ENCODE measurements around the gene LTBP3. TPM values are rescaled to one million over a fixed set of nuclear protein-coding genes. Genes with fewer than 3 reads are reported as not detected.

Gene LTBP3
- total and polyA plus RNA-seq, 2 of the 13 experiments (the other 11 are each of a cell fraction or from before 2014, with no cell fraction given): 12.2 to 68.1 TPM

DNA sequence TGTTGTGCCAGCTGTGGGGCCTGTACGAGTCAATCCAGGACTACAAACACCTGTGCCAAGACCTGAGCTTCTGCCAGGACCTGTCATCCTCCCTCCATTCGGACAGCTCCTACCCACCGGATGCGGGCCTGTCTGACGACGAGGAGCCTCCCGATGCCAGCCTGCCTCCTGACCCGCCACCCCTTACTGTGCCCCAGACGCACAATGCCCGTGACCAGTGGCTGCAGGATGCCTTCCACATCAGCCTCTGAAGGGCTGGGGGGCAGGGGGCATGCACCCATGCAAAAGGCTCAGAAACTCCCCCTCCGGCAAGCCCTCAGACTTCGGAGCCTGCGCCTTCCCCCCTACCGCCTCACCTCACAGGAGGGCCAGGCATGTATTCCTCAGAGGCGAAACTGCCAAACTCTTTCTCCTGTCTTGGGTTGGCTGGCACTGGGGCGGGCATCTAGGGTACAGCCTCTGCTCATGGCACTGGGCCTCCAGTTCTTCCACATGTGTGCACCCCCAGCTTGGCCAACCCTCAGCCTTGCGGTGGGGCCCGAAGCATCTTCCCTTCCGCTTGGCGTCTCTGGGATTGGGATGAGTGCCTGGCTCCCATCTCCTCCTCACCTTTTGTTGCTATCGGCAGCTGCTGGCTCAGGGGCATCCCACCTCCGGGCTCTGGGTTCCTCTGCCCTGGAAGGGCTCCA lies 15.4 kb upstream of the LTBP3 start (continued):
- TF ChIP-seq, protein P1, sequence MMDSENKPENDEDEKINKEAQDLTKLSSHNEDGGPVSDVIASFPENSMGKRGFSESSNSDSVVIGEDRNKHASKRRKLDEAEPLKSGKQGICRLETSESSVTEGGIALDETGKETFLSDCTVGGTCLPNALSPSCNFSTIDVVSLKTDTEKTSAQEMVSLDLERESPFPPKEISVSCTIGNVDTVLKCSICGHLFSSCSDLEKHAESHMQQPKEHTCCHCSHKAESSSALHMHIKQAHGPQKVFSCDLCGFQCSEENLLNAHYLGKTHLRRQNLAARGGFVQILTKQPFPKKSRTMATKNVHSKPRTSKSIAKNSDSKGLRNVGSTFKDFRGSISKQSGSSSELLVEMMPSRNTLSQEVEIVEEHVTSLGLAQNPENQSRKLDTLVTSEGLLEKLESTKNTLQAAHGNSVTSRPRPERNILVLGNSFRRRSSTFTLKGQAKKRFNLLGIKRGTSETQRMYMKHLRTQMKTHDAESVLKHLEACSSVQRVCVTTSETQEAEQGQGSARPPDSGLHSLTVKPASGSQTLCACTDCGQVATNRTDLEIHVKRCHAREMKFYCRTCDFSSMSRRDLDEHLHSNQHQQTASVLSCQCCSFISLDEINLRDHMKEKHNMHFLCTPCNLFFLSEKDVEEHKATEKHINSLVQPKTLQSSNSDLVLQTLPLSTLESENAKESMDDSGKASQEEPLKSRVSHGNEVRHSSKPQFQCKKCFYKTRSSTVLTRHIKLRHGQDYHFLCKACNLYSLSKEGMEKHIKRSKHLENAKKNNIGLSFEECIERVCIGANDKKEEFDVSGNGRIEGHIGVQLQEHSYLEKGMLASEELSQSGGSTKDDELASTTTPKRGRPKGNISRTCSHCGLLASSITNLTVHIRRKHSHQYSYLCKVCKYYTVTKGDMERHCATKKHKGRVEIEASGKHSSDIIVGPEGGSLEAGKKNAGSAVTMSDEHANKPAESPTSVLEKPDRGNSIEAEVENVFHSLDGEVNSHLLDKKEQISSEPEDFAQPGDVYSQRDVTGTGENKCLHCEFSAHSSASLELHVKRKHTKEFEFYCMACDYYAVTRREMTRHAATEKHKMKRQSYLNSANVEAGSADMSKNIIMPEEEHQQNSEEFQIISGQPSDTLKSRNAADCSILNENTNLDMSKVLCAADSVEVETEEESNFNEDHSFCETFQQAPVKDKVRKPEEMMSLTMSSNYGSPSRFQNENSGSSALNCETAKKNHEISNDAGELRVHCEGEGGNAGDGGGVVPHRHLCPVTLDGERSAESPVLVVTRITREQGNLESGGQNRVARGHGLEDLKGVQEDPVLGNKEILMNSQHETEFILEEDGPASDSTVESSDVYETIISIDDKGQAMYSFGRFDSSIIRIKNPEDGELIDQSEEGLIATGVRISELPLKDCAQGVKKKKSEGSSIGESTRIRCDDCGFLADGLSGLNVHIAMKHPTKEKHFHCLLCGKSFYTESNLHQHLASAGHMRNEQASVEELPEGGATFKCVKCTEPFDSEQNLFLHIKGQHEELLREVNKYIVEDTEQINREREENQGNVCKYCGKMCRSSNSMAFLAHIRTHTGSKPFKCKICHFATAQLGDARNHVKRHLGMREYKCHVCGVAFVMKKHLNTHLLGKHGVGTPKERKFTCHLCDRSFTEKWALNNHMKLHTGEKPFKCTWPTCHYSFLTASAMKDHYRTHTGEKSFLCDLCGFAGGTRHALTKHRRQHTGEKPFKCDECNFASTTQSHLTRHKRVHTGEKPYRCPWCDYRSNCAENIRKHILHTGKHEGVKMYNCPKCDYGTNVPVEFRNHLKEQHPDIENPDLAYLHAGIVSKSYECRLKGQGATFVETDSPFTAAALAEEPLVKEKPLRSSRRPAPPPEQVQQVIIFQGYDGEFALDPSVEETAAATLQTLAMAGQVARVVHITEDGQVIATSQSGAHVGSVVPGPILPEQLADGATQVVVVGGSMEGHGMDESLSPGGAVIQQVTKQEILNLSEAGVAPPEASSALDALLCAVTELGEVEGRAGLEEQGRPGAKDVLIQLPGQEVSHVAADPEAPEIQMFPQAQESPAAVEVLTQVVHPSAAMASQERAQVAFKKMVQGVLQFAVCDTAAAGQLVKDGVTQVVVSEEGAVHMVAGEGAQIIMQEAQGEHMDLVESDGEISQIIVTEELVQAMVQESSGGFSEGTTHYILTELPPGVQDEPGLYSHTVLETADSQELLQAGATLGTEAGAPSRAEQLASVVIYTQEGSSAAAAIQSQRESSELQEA (CRISPR knock-in tag; IDR thresholded peaks at IDR 0.05; ENCODE audit: not compliant biosample characterization): no peak
- TF ChIP-seq SIN3B (IDR thresholded peaks at IDR 0.05; ENCODE audit: low read length) (no peak), RBM39 (IDR thresholded peaks at IDR 0.05; ENCODE audit: low read depth, low read length, poor library complexity, severe bottlenecking) (peak; percentile 31), ZNF709 (CRISPR knock-in tag; IDR thresholded peaks at IDR 0.05) (no peak), FOXP4 (CRISPR knock-in tag; IDR thresholded peaks at IDR 0.05) (no peak), ZMAT3 (CRISPR knock-in tag; conservative IDR thresholded peaks at IDR 0.05) (no peak), HOXA7 (CRISPR knock-in tag; IDR thresholded peaks at IDR 0.05) (no peak), MEIS1 (CRISPR knock-in tag; IDR thresholded peaks at IDR 0.05; ENCODE audit: borderline replicate concordance) (no peak), ZNF281 (CRISPR knock-in tag; IDR thresholded peaks at IDR 0.05; ENCODE audit: borderline replicate concordance) (no peak)
- TF ChIP-seq, protein P2, sequence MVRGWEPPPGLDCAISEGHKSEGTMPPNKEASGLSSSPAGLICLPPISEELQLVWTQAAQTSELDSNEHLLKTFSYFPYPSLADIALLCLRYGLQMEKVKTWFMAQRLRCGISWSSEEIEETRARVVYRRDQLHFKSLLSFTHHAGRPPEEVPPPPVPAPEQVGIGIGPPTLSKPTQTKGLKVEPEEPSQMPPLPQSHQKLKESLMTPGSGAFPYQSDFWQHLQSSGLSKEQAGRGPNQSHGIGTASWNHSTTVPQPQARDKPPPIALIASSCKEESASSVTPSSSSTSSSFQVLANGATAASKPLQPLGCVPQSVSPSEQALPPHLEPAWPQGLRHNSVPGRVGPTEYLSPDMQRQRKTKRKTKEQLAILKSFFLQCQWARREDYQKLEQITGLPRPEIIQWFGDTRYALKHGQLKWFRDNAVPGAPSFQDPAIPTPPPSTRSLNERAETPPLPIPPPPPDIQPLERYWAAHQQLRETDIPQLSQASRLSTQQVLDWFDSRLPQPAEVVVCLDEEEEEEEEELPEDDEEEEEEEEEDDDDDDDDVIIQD (CRISPR knock-in tag; IDR thresholded peaks at IDR 0.05; ENCODE audit: low read depth): no peak
